ES-I3 (cell line): ENCODE measurements around the gene SCYGR1.
"Not testable (repeated sequence)": the region's sequence is repeated elsewhere in the genome, so short reads cannot be mapped to it uniquely, and the experiment has no call there.

Source experiments
- H3K36me3 ChIP-seq: 2 replicates; pipeline ENCODE4 v1.6.1; 2013; ENCODE audit warnings: mild to moderate bottlenecking, low read length, control low read depth, moderate library complexity; ENCODE audit not compliant: insufficient read depth
- H3K4me1 ChIP-seq: 2 replicates; pipeline ENCODE4 v1.6.1; 2013; ENCODE audit warnings: mild to moderate bottlenecking, control low read depth, low read length; ENCODE audit not compliant: insufficient read depth
- H3K9ac ChIP-seq: 2 replicates; pipeline ENCODE4 v1.6.1; 2013; ENCODE audit warnings: low read depth, mild to moderate bottlenecking, low read length, moderate library complexity
- H3K9me3 ChIP-seq: 2 replicates; pipeline ENCODE4 v1.6.1; 2013; ENCODE audit warnings: mild to moderate bottlenecking, low read length, moderate library complexity; ENCODE audit not compliant: control insufficient read depth, insufficient read depth

The SCYGR1 gene

GRCh38 chr2:227390468-227391256, 2.9 kb upstream of the SCYGR1 start:
- no peak overlapping the region for H3K9ac ChIP-seq
- H3K4me1 ChIP-seq, result peaks cover 5% of the 10 kb centered on the region; the same call in 1 of the 2 replicates

GRCh38 chr2:227389661-227390060, 1.9 kb upstream of the SCYGR1 start:
- Histone ChIP-seq H3K4me1 (peaks cover 5% of the 10 kb centered on the region; the same call in 1 of the 2 replicates), H3K9me3 (no peaks in the 10 kb centered on the region), H3K36me3 (no peaks in the 10 kb centered on the region), H3K9ac (no peak overlapping the region)

More at GRCh38 chr2:227390468-227391256, 2.9 kb upstream of the SCYGR1 start:
- Histone ChIP-seq H3K9me3 (no peaks in the 10 kb centered on the region), H3K36me3 (no peaks in the 10 kb centered on the region)

GRCh38 chr2:227389231-227389630, 1.5 kb upstream of the SCYGR1 start:
- H3K36me3 ChIP-seq, result no peaks in the 10 kb centered on the region
- H3K9me3 ChIP-seq, result no peaks in the 10 kb centered on the region
- H3K9ac ChIP-seq, result no peak overlapping the region
- peaks cover 5% of the 10 kb centered on the region; the same call in 1 of the 2 replicates for H3K4me1 ChIP-seq

GRCh38 chr2:227388537-227389011, 825 bp upstream of the SCYGR1 start:
- Histone ChIP-seq H3K4me1 (peaks cover 1% of the 10 kb centered on the region; the same call in 1 of the 2 replicates), H3K9ac (no peak overlapping the region)

GRCh38 chr2:227386630-227387029, 1.1 kb downstream of the SCYGR1 start:
- Histone ChIP-seq H3K9me3 (no peaks in the 10 kb centered on the region), H3K4me1 (no peaks in the 10 kb centered on the region), H3K9ac (no peak overlapping the region), H3K36me3 (no peaks in the 10 kb centered on the region)

More at GRCh38 chr2:227388537-227389011, 825 bp upstream of the SCYGR1 start:
- Histone ChIP-seq H3K9me3 (no peaks in the 10 kb centered on the region), H3K36me3 (no peaks in the 10 kb centered on the region)

GRCh38 chr2:227383686-227384085, 4.1 kb downstream of the SCYGR1 start:
- no peaks in the 10 kb centered on the region for H3K9me3 ChIP-seq
- H3K4me1 ChIP-seq, result no peaks in the 10 kb centered on the region
- no peaks in the 10 kb centered on the region for H3K36me3 ChIP-seq
- H3K9ac ChIP-seq, result no peak overlapping the region

GRCh38 chr2:227382241-227382835, 5.4 kb downstream of the SCYGR1 start:
- not testable (repeated sequence) for H3K36me3 ChIP-seq, H3K9ac ChIP-seq, H3K4me1 ChIP-seq, H3K9me3 ChIP-seq

- Histone ChIP-seq H3K9ac (no peak within 1 kb of the TSS), H3K36me3 (no peaks in the 10 kb centered on the region), H3K9me3 (no peaks in the 10 kb centered on the region), H3K4me1 (peaks cover 13% of the 10 kb centered on the region; the same call in 1 of the 2 replicates)
These were observed 8.7 kb downstream of the SCYGR1 start, which contains the start of gene TM4SF20 for GRCh38 chr2:227379095-227379494. TSS of gene TM4SF20 (minus strand) at chr2:227379306. CDS start at chr2:227379268, 38 bp downstream.

- H3K4me1 ChIP-seq, result peaks cover 13% of the 10 kb centered on the region; the same call in 1 of the 2 replicates
- no peak overlapping the region for H3K9ac ChIP-seq
- no peaks in the 10 kb centered on the region for H3K36me3 ChIP-seq
- H3K9me3 ChIP-seq, result no peaks in the 10 kb centered on the region
These were observed 9.4 kb downstream of the SCYGR1 start for GRCh38 chr2:227378371-227378782.

- H3K9ac ChIP-seq, result no peak overlapping the region
- no peaks in the 10 kb centered on the region for H3K36me3 ChIP-seq
- no peaks in the 10 kb centered on the region for H3K9me3 ChIP-seq
- peaks cover 13% of the 10 kb centered on the region; the same call in 1 of the 2 replicates for H3K4me1 ChIP-seq
These were observed 10.0 kb downstream of the SCYGR1 start for GRCh38 chr2:227377467-227378351.

- H3K9ac ChIP-seq, result no peak overlapping the region
- H3K9me3 ChIP-seq, result no peaks in the 10 kb centered on the region
- H3K4me1 ChIP-seq, result peaks cover 13% of the 10 kb centered on the region; the same call in 1 of the 2 replicates
- no peaks in the 10 kb centered on the region for H3K36me3 ChIP-seq
These were observed 10.9 kb downstream of the SCYGR1 start for GRCh38 chr2:227376656-227377396.

GRCh38 chr2:227374158-227374557, 13.6 kb downstream of the SCYGR1 start:
- H3K9ac ChIP-seq, result no peak overlapping the region
- no peaks in the 10 kb centered on the region for H3K9me3 ChIP-seq
- H3K36me3 ChIP-seq, result no peaks in the 10 kb centered on the region
- H3K4me1 ChIP-seq, result peaks cover 13% of the 10 kb centered on the region; the same call in 1 of the 2 replicates

GRCh38 chr2:227373389-227373788, 14.4 kb downstream of the SCYGR1 start:
- H3K4me1 ChIP-seq, result peaks cover 13% of the 10 kb centered on the region; the same call in 1 of the 2 replicates
- H3K36me3 ChIP-seq, result no peaks in the 10 kb centered on the region

More at GRCh38 chr2:227373389-227373788, 14.4 kb downstream of the SCYGR1 start:
- no peak overlapping the region for H3K9ac ChIP-seq
- H3K9me3 ChIP-seq, result no peaks in the 10 kb centered on the region
